ENCODE results near the gene RPGR.

RPGR gene

GRCh38 chrX:38326086-38326485 is 1.2 kb downstream of the RPGR start:
- no peak for DNase-seq

GRCh38 chrX:38320819-38321218 is 6.5 kb downstream of the RPGR start:
- DNase-seq, result no peak

GRCh38 chrX:38318606-38319005 is 8.7 kb downstream of the RPGR start:
- no peak for DNase-seq

GRCh38 chrX:38318196-38318595 is 9.1 kb downstream of the RPGR start:
- DNase-seq, result no peak

- DNase-seq, result no peak
These were observed 12.1 kb downstream of the RPGR start for GRCh38 chrX:38315186-38315585.

- DNase-seq, result no peak
These were observed 14.1 kb downstream of the RPGR start for GRCh38 chrX:38313190-38313589.

GRCh38 chrX:38312436-38312835 is 14.9 kb downstream of the RPGR start:
- no peak for DNase-seq

DNA sequence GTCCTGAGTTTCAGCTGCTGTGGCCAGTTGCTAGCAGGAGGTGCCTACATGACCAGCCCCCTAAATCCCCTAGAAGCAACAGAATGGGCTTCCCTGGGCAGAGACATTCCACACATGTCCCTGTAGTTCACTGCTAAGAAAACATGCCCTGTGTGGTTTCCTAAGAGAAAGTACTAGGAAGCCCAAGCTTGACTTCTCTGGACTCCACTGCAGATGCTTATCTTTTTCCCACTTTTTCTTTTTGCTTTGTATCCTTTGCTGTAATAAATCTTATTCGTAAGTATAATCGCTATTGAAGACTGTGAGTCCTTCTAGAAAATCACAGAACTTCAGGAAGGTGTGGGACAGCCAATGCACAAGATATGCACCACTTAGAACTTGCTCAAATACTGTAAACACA is 15.6 kb downstream of the RPGR start:
- DNase-seq, result no peak

DNA sequence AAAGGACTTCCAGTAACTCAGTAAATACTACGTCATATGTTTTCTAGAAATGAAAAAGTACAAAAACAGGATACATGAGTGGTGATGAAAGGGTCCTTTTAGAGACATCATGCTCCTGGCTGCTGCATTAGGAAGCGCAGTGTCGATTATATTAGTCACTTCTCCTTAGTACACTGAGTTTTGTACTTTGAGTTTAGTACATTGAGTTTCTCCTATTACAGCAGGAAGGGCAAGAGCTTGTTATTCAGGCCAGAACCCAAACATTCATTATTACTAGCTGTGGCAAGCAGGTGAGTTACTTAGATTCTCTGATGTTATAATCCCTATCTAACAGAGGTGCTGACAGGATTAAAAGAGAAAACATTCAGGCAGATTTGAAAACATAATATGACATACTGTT is 21.3 kb downstream of the RPGR start:
- no peak for DNase-seq

DNA sequence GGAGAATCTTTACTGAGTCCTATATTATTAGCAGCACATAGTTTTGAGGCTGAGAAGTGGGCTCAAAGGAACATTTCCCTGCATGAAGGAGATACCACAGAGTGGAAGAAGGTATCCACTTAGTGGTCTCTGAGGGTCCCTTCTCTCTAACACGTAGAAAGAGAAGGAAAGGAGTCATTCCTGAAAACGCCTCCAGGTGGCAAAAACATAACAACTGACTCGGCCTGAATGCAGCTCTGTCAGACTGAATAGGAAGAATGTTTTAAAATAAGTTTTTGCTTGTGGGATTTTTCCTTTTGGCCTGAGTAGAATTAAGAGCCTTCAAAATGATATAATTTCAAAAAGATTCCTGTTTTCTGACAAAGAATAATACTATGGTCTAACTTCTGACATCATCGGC is 23.3 kb downstream of the RPGR start:
- DNase-seq, result peak; percentile 2

DNA sequence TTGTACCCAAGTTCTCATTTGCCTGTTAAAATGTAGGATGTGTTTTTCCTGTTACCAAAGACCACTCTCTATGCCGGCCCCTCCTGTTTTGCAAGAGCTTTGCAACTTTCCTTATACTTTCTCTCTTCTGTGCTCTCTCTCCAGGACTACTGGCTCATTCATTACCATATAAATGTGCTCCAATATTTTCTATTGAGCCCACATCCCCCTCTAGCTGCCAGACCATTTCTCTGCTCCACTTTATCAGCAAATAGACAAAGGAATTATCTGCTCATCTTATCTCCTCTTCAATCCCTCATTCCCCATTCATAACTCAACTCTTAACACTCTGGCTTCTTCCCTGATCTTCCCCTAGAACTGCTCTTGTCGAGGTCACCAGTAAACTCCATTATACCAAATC is 33.6 kb downstream of the RPGR start:
- no peak for DNase-seq

GRCh38 chrX:38287674-38288073 is 39.6 kb downstream of the RPGR start:
- no peak for DNase-seq

GRCh38 chrX:38285649-38286048 is 41.7 kb downstream of the RPGR start:
- DNase-seq, result no peak

- DNase-seq, result no peak
These were observed 45.3 kb downstream of the RPGR start for GRCh38 chrX:38282049-38282448.

GRCh38 chrX:38279188-38279587 is 48.1 kb downstream of the RPGR start:
- peak; percentile 32 for DNase-seq

GRCh38 chrX:38278682-38279081 is 48.6 kb downstream of the RPGR start:
- DNase-seq, result peak; percentile 4

DNA sequence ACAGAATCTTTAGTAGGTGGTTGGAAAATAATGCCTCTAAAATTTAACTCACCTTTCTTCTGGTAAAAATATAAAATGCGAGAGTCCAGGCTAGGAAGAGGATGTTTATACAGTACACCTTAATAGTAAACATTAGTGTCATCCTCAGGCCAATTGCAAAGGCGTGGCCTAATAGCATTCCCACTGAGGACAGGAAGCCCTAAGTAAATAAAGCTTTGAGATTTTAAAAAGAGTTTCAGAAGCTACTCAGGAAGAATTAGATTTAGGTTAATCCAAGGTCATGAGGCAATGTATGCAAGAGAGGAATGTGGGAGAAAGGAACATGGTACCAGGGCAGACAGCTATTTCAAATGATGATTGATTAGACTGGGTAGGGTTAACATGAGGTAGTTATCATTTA is 49.5 kb downstream of the RPGR start:
- peak; percentile 55 for DNase-seq

- DNase-seq, result peak; percentile 2
These were observed 50.2 kb downstream of the RPGR start for GRCh38 chrX:38277136-38277535.

DNA sequence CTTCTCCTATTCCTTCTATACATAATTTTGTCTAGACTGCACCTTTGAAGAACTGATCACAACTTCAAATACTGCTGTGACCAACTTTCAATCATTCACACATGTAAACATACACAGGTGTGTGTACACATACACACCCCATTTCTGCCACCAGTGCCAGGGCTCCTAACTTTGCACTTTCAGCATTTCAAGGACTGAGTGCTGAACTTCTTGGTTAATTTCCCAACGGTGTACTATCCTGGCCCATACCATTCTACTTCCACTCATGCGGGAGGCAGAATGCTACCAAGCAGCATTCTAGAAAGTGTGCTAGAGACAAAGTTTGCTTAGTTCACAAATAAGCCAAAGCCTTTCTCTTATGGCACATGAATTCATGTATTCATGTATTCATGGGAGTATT is 51.2 kb downstream of the RPGR start:
- no peak for DNase-seq

GRCh38 chrX:38275615-38276014 is 51.7 kb downstream of the RPGR start:
- no peak for DNase-seq

DNA sequence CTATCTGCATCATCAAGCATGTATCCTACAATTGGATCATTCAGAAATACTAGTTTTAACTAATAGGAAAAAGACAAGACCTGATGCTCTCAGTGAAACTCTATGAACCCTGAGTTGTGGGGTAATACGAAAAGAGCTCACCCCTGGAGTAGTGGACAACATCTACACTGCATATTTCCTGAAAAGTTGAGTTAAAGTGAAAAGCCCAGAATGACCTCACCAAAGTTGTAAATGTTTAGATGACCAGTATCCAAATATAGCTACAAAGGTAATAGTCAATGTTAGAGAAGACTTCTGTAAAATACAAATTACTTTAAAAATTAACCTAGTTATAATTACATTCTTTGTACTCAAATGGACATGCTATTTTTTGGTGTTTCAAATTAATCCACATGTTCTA is 53.9 kb downstream of the RPGR start:
- DNase-seq, result no peak

- no peak for DNase-seq
These were observed 56.1 kb downstream of the RPGR start for GRCh38 chrX:38271154-38271716.

DNA sequence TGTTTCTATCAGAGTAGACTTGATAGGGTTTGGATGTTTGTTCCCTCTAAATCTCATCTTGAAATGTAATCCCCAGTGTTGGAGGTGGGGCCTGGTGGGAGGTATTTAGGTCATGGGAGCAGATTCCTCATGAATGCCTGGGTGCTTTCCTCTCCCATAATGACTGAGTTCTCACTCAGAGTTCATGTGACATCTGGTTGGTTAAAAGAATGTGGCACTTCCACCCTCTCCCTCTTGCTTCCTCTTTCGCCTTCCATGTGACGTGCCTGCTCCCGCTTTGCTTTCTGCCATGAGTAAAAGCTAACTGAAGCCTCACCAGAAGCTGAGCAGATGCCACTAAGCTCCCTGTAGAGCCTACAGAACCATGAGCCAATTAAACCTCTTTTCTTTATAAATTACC is 59.3 kb downstream of the RPGR start:
- DNase-seq, result no peak

- DNase-seq, result no peak
These were observed 64.3 kb downstream of the RPGR start for GRCh38 chrX:38262715-38263620.

DNA sequence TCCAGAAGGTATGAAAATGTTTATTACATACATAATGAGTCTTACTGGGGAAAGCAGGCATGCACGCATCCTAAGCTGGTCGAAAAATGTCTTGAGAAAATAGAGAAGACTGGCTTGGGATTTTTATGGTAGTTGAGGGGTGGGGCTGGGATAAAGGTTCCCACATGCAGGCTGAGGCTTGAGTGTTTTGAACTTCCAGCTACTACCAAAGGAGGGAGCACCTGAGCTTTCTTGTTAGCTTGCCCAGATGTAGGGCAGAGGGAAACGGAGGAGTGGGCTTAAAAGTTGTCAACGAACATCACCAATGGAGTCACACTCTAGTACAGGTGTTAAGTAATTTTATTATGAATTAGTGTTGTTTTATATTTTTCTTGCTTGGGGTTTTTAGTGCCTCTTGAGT is 67.1 kb downstream of the RPGR start:
- peak; percentile 59 for DNase-seq
